ENCODE measurements around the gene RSRC1.

Gene RSRC1

DNA sequence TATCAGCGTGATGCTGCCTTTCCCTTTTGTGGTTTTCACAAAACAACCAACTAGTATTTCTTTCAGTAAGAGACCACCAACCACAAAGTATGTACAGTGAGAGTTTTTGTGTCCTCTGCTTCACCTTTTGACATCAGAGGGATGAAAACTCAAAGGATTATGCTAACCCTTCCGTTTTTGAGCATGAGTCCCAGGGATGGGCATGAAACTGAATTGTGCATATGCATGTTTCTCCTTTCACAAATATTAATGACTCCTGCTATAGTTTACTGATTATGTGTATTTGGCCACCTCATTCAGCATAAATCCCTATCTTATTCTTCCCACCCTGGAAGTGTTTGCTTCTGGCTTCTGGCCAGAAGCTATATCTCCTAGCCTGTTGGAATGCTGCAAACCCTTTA lies 59.2 kb downstream of the RSRC1 start:
- Histone ChIP-seq H3K79me2 (ENCODE audit: low read length) (no peaks in the 10 kb centered on the region), H4K20me1 (ENCODE audit: insufficient read depth, low read length) (no peaks in the 10 kb centered on the region), H3K4me3 (ENCODE audit: low read length) (no peak overlapping the region), H3K9me3 (ENCODE audit: insufficient read depth, low read length) (no peaks in the 10 kb centered on the region), H3K4me1 (ENCODE audit: low read length) (0 out of 2 replicates have a peak, but pooled peaks cover 7% of the 10 kb centered on the region), H3K36me3 (replicated peaks; ENCODE audit: low read depth, low read length) (no peaks in the 10 kb centered on the region), H3K27ac (ENCODE audit: low read length) (no peak overlapping the region), H2AFZ (ENCODE audit: low read depth, low read length) (no peak overlapping the region), H3K9ac (ENCODE audit: low read length) (no peak overlapping the region), H3K4me2 (ENCODE audit: low read length) (no peak overlapping the region), H3K27me3 (ENCODE audit: low read depth, low read length) (no peaks in the 10 kb centered on the region)
- no peak for TF ChIP-seq EZH2phosphoT487 (IDR thresholded peaks at IDR 0.05; ENCODE audit: low read depth)
- TF ChIP-seq, protein P1, sequence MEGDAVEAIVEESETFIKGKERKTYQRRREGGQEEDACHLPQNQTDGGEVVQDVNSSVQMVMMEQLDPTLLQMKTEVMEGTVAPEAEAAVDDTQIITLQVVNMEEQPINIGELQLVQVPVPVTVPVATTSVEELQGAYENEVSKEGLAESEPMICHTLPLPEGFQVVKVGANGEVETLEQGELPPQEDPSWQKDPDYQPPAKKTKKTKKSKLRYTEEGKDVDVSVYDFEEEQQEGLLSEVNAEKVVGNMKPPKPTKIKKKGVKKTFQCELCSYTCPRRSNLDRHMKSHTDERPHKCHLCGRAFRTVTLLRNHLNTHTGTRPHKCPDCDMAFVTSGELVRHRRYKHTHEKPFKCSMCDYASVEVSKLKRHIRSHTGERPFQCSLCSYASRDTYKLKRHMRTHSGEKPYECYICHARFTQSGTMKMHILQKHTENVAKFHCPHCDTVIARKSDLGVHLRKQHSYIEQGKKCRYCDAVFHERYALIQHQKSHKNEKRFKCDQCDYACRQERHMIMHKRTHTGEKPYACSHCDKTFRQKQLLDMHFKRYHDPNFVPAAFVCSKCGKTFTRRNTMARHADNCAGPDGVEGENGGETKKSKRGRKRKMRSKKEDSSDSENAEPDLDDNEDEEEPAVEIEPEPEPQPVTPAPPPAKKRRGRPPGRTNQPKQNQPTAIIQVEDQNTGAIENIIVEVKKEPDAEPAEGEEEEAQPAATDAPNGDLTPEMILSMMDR (IDR thresholded peaks at IDR 0.05; ENCODE audit: low read depth, low read length), result no peak

DNA sequence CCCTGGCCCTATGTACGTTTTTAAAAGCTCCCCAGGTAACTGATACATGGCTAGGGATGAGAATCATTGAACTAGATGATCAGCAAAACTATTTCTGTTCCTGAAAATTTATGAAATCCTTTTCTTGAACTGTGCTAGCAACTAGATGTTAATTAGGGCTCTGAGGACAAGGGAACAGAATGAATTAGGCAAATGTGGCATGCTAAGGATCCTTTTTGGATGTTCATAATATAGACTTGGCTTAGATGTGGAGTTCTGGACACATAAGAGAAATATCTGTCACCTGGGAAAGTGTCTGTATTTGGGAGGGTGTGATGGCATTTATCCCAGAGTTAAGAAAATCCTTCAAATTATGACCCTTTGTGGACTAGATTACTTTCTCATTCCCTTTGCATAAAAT lies 71.2 kb downstream of the RSRC1 start:
- Histone ChIP-seq H3K4me3 (ENCODE audit: low read length) (no peak overlapping the region), H3K36me3 (replicated peaks; ENCODE audit: low read depth, low read length) (no peaks in the 10 kb centered on the region)

DNA sequence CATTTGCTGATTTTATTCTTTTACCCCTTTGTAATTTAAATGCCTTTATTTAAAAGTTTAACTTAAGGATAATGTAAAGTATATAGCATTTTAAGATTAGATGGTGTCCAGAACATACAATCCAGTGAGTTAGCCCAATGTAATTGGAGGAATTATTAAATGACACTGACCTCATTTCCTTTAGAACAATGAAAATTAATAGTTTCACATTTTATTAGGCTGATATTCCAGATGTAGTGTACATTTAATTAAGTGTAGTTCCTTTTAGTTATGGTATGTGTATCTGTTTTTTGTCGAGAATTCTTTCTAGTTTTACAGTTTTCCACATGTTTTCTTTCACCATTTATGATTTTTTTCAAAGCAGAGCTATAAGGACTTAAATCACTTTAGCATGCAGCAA lies 75.8 kb downstream of the RSRC1 start:
- no peaks in the 10 kb centered on the region for H3K36me3 ChIP-seq (replicated peaks; ENCODE audit: low read depth, low read length)
- no peak overlapping the region for H3K9ac ChIP-seq (ENCODE audit: low read length)
- no peaks in the 10 kb centered on the region; the same call in 1 of the 2 replicates for H3K79me2 ChIP-seq (ENCODE audit: low read length)
- H3K27ac ChIP-seq (ENCODE audit: low read length), result no peak overlapping the region
- no peaks in the 10 kb centered on the region for H3K4me1 ChIP-seq (ENCODE audit: low read length)
- no peaks in the 10 kb centered on the region for H3K9me3 ChIP-seq (ENCODE audit: insufficient read depth, low read length)
- no peaks in the 10 kb centered on the region for H3K27me3 ChIP-seq (ENCODE audit: low read depth, low read length)
- no peak overlapping the region for H3K4me2 ChIP-seq (ENCODE audit: low read length)
- no peak overlapping the region for H2AFZ ChIP-seq (ENCODE audit: low read depth, low read length)
- TF ChIP-seq, protein P1 (IDR thresholded peaks at IDR 0.05; ENCODE audit: low read depth, low read length), result no peak
- no peak for TF ChIP-seq EZH2phosphoT487 (IDR thresholded peaks at IDR 0.05; ENCODE audit: low read depth)
- H4K20me1 ChIP-seq (ENCODE audit: insufficient read depth, low read length), result no peaks in the 10 kb centered on the region
- H3K4me3 ChIP-seq (ENCODE audit: low read length), result no peak overlapping the region

More for the DNA sequence above, 71.2 kb downstream of the RSRC1 start:
- Histone ChIP-seq H2AFZ (ENCODE audit: low read depth, low read length) (no peak overlapping the region), H3K4me1 (ENCODE audit: low read length) (no peaks in the 10 kb centered on the region), H3K27me3 (ENCODE audit: low read depth, low read length) (no peaks in the 10 kb centered on the region), H3K27ac (ENCODE audit: low read length) (no peak overlapping the region), H3K4me2 (ENCODE audit: low read length) (no peak overlapping the region), H3K9me3 (ENCODE audit: insufficient read depth, low read length) (no peaks in the 10 kb centered on the region), H4K20me1 (ENCODE audit: insufficient read depth, low read length) (no peaks in the 10 kb centered on the region), H3K79me2 (ENCODE audit: low read length) (no peaks in the 10 kb centered on the region), H3K9ac (ENCODE audit: low read length) (no peak overlapping the region)
- no peak for TF ChIP-seq EZH2phosphoT487 (IDR thresholded peaks at IDR 0.05; ENCODE audit: low read depth)
- TF ChIP-seq, protein P1 (IDR thresholded peaks at IDR 0.05; ENCODE audit: low read depth, low read length), result no peak

DNA sequence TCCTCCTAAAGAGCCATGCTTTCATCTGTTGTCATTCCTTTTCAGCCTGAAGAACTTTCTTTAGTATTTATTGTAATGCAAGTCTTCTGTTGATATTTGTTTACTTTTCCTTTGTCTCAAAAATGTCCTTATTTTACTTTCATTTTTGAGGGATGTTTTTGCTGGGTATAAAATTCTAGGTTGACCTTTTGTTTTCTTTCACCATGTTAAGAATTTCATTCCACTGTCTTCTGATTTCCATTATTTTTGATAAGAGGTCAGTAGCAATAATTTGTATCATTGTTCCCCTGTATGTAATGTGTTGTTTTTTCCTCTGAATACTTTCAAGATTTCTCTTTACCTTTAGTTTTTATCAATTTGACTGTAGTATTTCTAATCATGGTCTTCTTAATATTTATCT lies 91.1 kb downstream of the RSRC1 start:
- H3K9ac ChIP-seq (ENCODE audit: low read length), result no peak overlapping the region
- peaks cover 8% of the 10 kb centered on the region for H3K36me3 ChIP-seq (replicated peaks; ENCODE audit: low read depth, low read length)
- no peaks in the 10 kb centered on the region for H3K27me3 ChIP-seq (ENCODE audit: low read depth, low read length)
- H2AFZ ChIP-seq (ENCODE audit: low read depth, low read length), result no peak overlapping the region
- H3K4me2 ChIP-seq (ENCODE audit: low read length), result no peak overlapping the region
- no peaks in the 10 kb centered on the region for H3K4me1 ChIP-seq (ENCODE audit: low read length)
- H4K20me1 ChIP-seq (ENCODE audit: insufficient read depth, low read length), result no peaks in the 10 kb centered on the region
- no peak for TF ChIP-seq EZH2phosphoT487 (IDR thresholded peaks at IDR 0.05; ENCODE audit: low read depth)
- TF ChIP-seq, protein P1 (IDR thresholded peaks at IDR 0.05; ENCODE audit: low read depth, low read length), result no peak
- no peak overlapping the region for H3K4me3 ChIP-seq (ENCODE audit: low read length)
- H3K9me3 ChIP-seq (ENCODE audit: insufficient read depth, low read length), result peaks cover 6% of the 10 kb centered on the region; the same call in 1 of the 2 replicates
- no peak overlapping the region for H3K27ac ChIP-seq (ENCODE audit: low read length)
- H3K79me2 ChIP-seq (ENCODE audit: low read length), result no peaks in the 10 kb centered on the region
